Measurements from ENCODE around the gene RPL22.
"Not testable (repeated sequence)": the region's sequence is repeated elsewhere in the genome, so short reads cannot be mapped to it uniquely, and the experiment has no call there.

The RPL22 gene

GRCh38 chr1:6233376-6233775 lies 34.0 kb upstream of the RPL22 start:
- no peak for DNase-seq (ENCODE audit: low read depth)

GRCh38 chr1:6225651-6226050 lies 26.3 kb upstream of the RPL22 start:
- no peak for DNase-seq (ENCODE audit: low read depth)

GRCh38 chr1:6224718-6225117 lies 25.3 kb upstream of the RPL22 start:
- no peak for DNase-seq (ENCODE audit: low read depth)

- no peak for DNase-seq (ENCODE audit: low read depth)
These were observed 24.2 kb upstream of the RPL22 start for GRCh38 chr1:6223617-6224016.

- no peak for DNase-seq (ENCODE audit: low read depth)
These were observed 23.2 kb upstream of the RPL22 start for GRCh38 chr1:6222636-6223035.

- no peak for DNase-seq (ENCODE audit: low read depth)
These were observed 21.9 kb upstream of the RPL22 start for GRCh38 chr1:6221210-6221784.

GRCh38 chr1:6220236-6220635 lies 20.8 kb upstream of the RPL22 start:
- no peak for DNase-seq (ENCODE audit: low read depth)

- not testable (repeated sequence) for DNase-seq (ENCODE audit: low read depth)
These were observed 20.2 kb upstream of the RPL22 start for GRCh38 chr1:6219641-6220040.

- no peak for DNase-seq (ENCODE audit: low read depth)
These were observed 19.2 kb upstream of the RPL22 start for GRCh38 chr1:6218375-6219164.

- DNase-seq (ENCODE audit: low read depth) = no peak
These were observed 13.0 kb upstream of the RPL22 start for GRCh38 chr1:6212193-6212959.

GRCh38 chr1:6211731-6212130 lies 12.3 kb upstream of the RPL22 start:
- DNase-seq (ENCODE audit: low read depth) = no peak

GRCh38 chr1:6210591-6211355 lies 11.4 kb upstream of the RPL22 start:
- DNase-seq (ENCODE audit: low read depth) = no peak

GRCh38 chr1:6209661-6210580 lies 10.5 kb upstream of the RPL22 start:
- no peak for DNase-seq (ENCODE audit: low read depth)

GRCh38 chr1:6208723-6209660 lies 9.6 kb upstream of the RPL22 start:
- no peak for DNase-seq (ENCODE audit: low read depth)

GRCh38 chr1:6207921-6208320 lies 8.5 kb upstream of the RPL22 start:
- DNase-seq (ENCODE audit: low read depth) = no peak

- DNase-seq (ENCODE audit: low read depth) = no peak
These were observed 7.9 kb upstream of the RPL22 start for GRCh38 chr1:6207075-6207885.

GRCh38 chr1:6206520-6206855 lies 7.1 kb upstream of the RPL22 start:
- DNase-seq (ENCODE audit: low read depth) = no peak

- DNase-seq (ENCODE audit: low read depth) = peak; percentile 87
These were observed 6.6 kb upstream of the RPL22 start, which contains the start of gene RNF207 for GRCh38 chr1:6205849-6206519. Gene RNF207, plus strand, starts transcription at chr1:6206119. Its CDS starts 417 bp downstream, at chr1:6206536.

GRCh38 chr1:6202256-6202655 lies 2.9 kb upstream of the RPL22 start:
- no peak for DNase-seq (ENCODE audit: low read depth)

Data from CMK (cell line).